GM10248 (cell line): Measurements from ENCODE around the gene FANCL.

Source experiments
- CTCF ChIA-PET: fragments of 300-600 bp; sonication (Branson Sonifier 250); formaldehyde crosslinking; extraction: SDS; loops from one replicate; lab custom pipeline; 2021; ENCODE audit warnings: antibody characterized with exemption; lab: Yijun Ruan, JAX
- POLR2A ChIA-PET: fragments of 350-650 bp; sonication (Branson Sonifier 250); formaldehyde crosslinking; extraction: SDS; loops from one replicate; lab custom pipeline; 2020; ENCODE audit warnings: antibody characterized with exemption; lab: Yijun Ruan, JAX
- DNase-seq: peaks from one replicate; pipeline ENCODE4 v3.0.0; 2012; ENCODE audit errors: extremely low spot score
- TF ChIP-seq, protein P1 (sequence below): IDR thresholded peaks from 2 replicates; pipeline ENCODE4 v1.5.1; 2012; ENCODE audit warnings: mild to moderate bottlenecking, low read depth; ENCODE audit errors: extremely low read depth, missing control alignments, control extremely low read depth

The FANCL gene

DNA sequence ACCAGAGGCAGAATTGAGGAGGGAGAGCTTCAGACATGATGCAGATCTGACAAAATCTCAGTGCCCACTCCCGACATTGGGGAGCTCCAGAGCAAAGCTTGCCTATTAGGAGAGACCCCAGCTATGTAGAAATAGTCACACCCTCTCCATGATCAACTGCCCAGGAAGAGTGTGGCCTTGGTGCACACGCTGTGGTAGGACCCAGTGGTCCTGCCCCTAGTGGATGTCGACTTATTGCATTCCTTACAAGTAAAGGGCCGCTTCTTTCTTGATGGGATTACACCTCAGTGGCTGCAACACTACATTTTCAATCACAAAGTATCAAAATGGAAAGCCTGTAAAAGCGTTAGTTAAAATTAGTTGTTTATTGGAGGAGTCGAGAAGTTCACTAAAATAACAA, 130.4 kb downstream of the FANCL start:
- TF ChIP-seq, protein P1, sequence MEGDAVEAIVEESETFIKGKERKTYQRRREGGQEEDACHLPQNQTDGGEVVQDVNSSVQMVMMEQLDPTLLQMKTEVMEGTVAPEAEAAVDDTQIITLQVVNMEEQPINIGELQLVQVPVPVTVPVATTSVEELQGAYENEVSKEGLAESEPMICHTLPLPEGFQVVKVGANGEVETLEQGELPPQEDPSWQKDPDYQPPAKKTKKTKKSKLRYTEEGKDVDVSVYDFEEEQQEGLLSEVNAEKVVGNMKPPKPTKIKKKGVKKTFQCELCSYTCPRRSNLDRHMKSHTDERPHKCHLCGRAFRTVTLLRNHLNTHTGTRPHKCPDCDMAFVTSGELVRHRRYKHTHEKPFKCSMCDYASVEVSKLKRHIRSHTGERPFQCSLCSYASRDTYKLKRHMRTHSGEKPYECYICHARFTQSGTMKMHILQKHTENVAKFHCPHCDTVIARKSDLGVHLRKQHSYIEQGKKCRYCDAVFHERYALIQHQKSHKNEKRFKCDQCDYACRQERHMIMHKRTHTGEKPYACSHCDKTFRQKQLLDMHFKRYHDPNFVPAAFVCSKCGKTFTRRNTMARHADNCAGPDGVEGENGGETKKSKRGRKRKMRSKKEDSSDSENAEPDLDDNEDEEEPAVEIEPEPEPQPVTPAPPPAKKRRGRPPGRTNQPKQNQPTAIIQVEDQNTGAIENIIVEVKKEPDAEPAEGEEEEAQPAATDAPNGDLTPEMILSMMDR: no peak
- DNase-seq: no peak
- ChIA-PET POLR2A (no interaction called here), CTCF (interaction anchor here (1.4 kb wide), 1 partner anchor 10 kb away, joined by 3 read pairs; no protein-coding TSS in a partner anchor)

DNA sequence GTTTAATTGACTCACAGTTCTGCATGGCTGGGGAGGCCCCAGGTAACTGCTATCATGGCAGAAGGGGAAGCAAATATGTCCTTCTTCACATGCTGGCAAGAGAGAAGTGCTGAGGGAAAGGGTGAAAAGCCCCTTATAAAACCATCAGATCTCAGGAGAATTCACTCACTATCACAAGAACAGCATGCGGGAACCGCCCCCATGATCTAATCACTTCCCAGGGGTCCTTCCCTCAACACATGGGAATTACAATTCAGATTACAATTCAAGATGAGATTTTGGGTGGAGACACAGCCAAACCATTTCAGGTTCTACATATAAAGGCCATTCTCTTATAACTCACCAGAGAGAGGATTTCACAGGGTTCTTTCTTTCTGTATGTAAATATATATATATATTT, 131.6 kb downstream of the FANCL start:
- POLR2A ChIA-PET: no interaction called here
- TF ChIP-seq, protein P1: no peak
- CTCF ChIA-PET: interaction anchor here (1.4 kb wide), 1 partner anchor 9 kb away, joined by 3 read pairs; no protein-coding TSS in a partner anchor
- no peak for DNase-seq
